Measurements from ENCODE around the gene COLGALT1. TPM values are rescaled to one million over a fixed set of nuclear protein-coding genes. Genes with fewer than 3 reads are reported as not detected.
"Not testable (repeated sequence)": the region's sequence is repeated elsewhere in the genome, so short reads cannot be mapped to it uniquely, and the experiment has no call there.

Gene COLGALT1
- total RNA-seq (10 to 100 TPM; 49.6 to 62.3 (median 53.5) TPM), polyA plus RNA-seq (10 to 100 TPM in 2 of 3 donors, 1 to 10 TPM in 1; 7.8 to 59.8 (median 15.5) TPM)

GRCh38 chr19:17555480-17555928 lies at the start of gene COLGALT1:
Gene COLGALT1, plus strand, starts transcription at chr19:17555649. Its CDS starts 65 bp downstream, at chr19:17555714.
- peaks cover 8 to 26% (median 15%) of the 10 kb centered on the region in 4 donors for H3K36me3 ChIP-seq
- peak within 1 kb of the TSS; percentile 80 to 87 (median 82) for H3K27ac ChIP-seq
- TF ChIP-seq POLR2A (IDR thresholded peaks at IDR 0.05) (no peak), POLR2AphosphoS5 (IDR thresholded peaks at IDR 0.05) (peak in 2 of 4 donors; percentile 8 to 57), EP300 (IDR thresholded peaks at IDR 0.05) (no peak)
- TF ChIP-seq, protein P1, sequence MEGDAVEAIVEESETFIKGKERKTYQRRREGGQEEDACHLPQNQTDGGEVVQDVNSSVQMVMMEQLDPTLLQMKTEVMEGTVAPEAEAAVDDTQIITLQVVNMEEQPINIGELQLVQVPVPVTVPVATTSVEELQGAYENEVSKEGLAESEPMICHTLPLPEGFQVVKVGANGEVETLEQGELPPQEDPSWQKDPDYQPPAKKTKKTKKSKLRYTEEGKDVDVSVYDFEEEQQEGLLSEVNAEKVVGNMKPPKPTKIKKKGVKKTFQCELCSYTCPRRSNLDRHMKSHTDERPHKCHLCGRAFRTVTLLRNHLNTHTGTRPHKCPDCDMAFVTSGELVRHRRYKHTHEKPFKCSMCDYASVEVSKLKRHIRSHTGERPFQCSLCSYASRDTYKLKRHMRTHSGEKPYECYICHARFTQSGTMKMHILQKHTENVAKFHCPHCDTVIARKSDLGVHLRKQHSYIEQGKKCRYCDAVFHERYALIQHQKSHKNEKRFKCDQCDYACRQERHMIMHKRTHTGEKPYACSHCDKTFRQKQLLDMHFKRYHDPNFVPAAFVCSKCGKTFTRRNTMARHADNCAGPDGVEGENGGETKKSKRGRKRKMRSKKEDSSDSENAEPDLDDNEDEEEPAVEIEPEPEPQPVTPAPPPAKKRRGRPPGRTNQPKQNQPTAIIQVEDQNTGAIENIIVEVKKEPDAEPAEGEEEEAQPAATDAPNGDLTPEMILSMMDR (IDR thresholded peaks at IDR 0.05) = no peak
- intact Hi-C loops (cut with DNase I) = loop anchor here (1.0 to 2.0 kb wide), 2 partner anchors 43 to 85 kb away; partner anchors contain the start of gene SLC27A1
- peak within 1 kb of the TSS; percentile 76 to 91 (median 86) for H3K4me3 ChIP-seq
- no peaks in the 10 kb centered on the region for H3K27me3 ChIP-seq
- peaks cover 0 to 24% (median 16%) of the 10 kb centered on the region in 4 donors for H3K4me1 ChIP-seq
- DNase-seq = peak; percentile 99
- no peaks in the 10 kb centered on the region for H3K9me3 ChIP-seq
- 0% methylated on average over 64 of the region's 64 CpGs for WGBS, 2 donors

DNA sequence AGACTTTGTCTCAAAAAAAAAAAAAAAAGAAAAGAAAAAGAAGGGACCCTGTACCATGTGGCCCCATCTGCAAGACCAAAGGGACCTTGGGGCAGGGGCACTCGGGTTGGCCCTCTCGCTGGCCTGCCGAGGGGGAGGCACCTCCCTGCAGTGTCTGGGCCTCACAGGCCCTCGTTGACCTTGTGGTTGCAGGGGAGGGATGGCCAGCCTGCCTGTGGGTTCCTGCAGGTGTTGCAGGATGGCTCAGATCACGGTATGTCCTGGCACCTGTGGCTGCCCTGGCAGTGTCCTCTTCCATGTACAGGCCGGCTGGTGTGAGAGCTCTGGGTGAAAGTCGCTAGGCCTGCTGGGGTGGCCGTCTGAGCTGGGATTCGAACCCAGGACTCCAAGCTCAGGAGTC lies 48.7 kb upstream of the COLGALT1 start:
- no peak for DNase-seq
- intact Hi-C loops (cut with DNase I) = no loop called here
- H3K4me3 ChIP-seq = no peak overlapping the region
- peak overlapping the region in 1 of 4 donors; percentile 61 for H3K27ac ChIP-seq
- H3K27me3 ChIP-seq = no peaks in the 10 kb centered on the region
- TF ChIP-seq, protein P1 (IDR thresholded peaks at IDR 0.05) = no peak
- TF ChIP-seq POLR2A (IDR thresholded peaks at IDR 0.05) (no peak), POLR2AphosphoS5 (IDR thresholded peaks at IDR 0.05) (no peak), EP300 (IDR thresholded peaks at IDR 0.05) (no peak)
- peaks cover 0 to 23% (median 0%) of the 10 kb centered on the region in 4 donors for H3K36me3 ChIP-seq
- no peaks in the 10 kb centered on the region for H3K9me3 ChIP-seq
- 79 to 84% methylated on average over 9 of the region's 9 CpGs for WGBS, 2 donors
- peaks cover 0 to 27% (median 21%) of the 10 kb centered on the region in 4 donors for H3K4me1 ChIP-seq

DNA sequence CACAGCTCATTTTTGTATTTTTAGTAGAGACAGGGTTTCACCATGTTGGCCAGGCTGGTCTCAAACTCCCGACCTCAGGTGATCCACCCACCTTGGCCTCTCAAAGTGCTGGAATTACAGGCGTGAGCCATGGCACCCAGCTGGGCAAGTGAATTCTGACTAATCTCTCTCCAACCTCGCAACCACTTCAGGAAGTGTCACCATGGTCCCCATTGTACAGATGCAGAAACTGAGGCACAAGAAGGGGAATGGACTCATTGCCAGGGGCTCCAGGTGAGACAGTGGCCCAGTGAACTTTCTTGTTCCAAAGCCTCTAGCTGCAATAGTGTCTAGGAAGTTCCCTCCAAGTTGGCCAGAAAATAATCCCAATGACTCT lies 46.9 kb upstream of the COLGALT1 start:
- Histone ChIP-seq H3K4me1 (peaks cover 0 to 39% (median 30%) of the 10 kb centered on the region in 4 donors), H3K27ac (peak overlapping the region; percentile 45 to 65 (median 61)), H3K36me3 (peaks cover 0 to 16% (median 0%) of the 10 kb centered on the region in 4 donors)
- H3K9me3 ChIP-seq; DNase-seq; intact Hi-C loops (cut with DNase I); H3K4me3 ChIP-seq; H3K27me3 ChIP-seq: not testable (repeated sequence)
- WGBS, 2 donors = 82 to 97% methylated on average over 3 of the region's 3 CpGs

GRCh38 chr19:17510220-17510993 lies 45.0 kb upstream of the COLGALT1 start:
- Histone ChIP-seq H3K36me3 (peaks cover 0 to 1% (median 0%) of the 10 kb centered on the region in 4 donors), H3K4me1 (peaks cover 0 to 38% (median 30%) of the 10 kb centered on the region in 4 donors), H3K27me3 (no peaks in the 10 kb centered on the region), H3K27ac (peak overlapping the region; percentile 99 to 100 (median 100)), H3K4me3 (peak overlapping the region; percentile 91 to 100 (median 95)), H3K9me3 (no peaks in the 10 kb centered on the region)
- TF ChIP-seq, protein P1 (IDR thresholded peaks at IDR 0.05) = no peak
- TF ChIP-seq EP300 (IDR thresholded peaks at IDR 0.05) = no peak
- TF ChIP-seq POLR2A (IDR thresholded peaks at IDR 0.05) = no peak
- TF ChIP-seq POLR2AphosphoS5 (IDR thresholded peaks at IDR 0.05) = no peak
- intact Hi-C loops (cut with DNase I) = loop anchor here (5.0 kb wide), 1 partner anchor 43 kb away; no protein-coding TSS in a partner anchor
- DNase-seq = no peak
- WGBS, 2 donors = 37 to 42% methylated on average over 13 of the region's 13 CpGs
